Measurements from ENCODE around the gene DGKG. TPM values are rescaled to one million over a fixed set of nuclear protein-coding genes. Genes with fewer than 3 reads are reported as not detected.

DGKG gene
- total RNA-seq, 1 donor from 2014 or later, result 0.71 TPM

- intact Hi-C loops (cut with micrococcal nuclease), result no loop called here
These were observed 41.0 kb downstream of the DGKG start for GRCh38 chr3:186320862-186321568.

- intact Hi-C loops (cut with micrococcal nuclease), result no loop called here
These were observed 42.1 kb downstream of the DGKG start for GRCh38 chr3:186319945-186320344.

GRCh38 chr3:186318135-186318534 is 43.9 kb downstream of the DGKG start:
- intact Hi-C loops (cut with micrococcal nuclease), result no loop called here

GRCh38 chr3:186317478-186317877 is 44.6 kb downstream of the DGKG start:
- intact Hi-C loops (cut with micrococcal nuclease), result no loop called here

- intact Hi-C loops (cut with micrococcal nuclease), result no loop called here
These were observed 45.3 kb downstream of the DGKG start for GRCh38 chr3:186316666-186317260.

- intact Hi-C loops (cut with micrococcal nuclease), result no loop called here
These were observed 46.3 kb downstream of the DGKG start for GRCh38 chr3:186315581-186316354.

GRCh38 chr3:186314896-186315295 is 47.1 kb downstream of the DGKG start:
- intact Hi-C loops (cut with micrococcal nuclease), result no loop called here

- intact Hi-C loops (cut with micrococcal nuclease), result no loop called here
These were observed 50.6 kb downstream of the DGKG start for GRCh38 chr3:186311441-186311840.

GRCh38 chr3:186308549-186308948 is 53.5 kb downstream of the DGKG start:
- intact Hi-C loops (cut with micrococcal nuclease), result no loop called here

GRCh38 chr3:186307594-186308221 is 54.3 kb downstream of the DGKG start:
- intact Hi-C loops (cut with micrococcal nuclease), result no loop called here

GRCh38 chr3:186305286-186305685 is 56.7 kb downstream of the DGKG start:
- intact Hi-C loops (cut with micrococcal nuclease), result no loop called here

GRCh38 chr3:186303965-186304364 is 58.1 kb downstream of the DGKG start:
- intact Hi-C loops (cut with micrococcal nuclease), result no loop called here

GRCh38 chr3:186299327-186299726 is 62.7 kb downstream of the DGKG start:
- intact Hi-C loops (cut with micrococcal nuclease), result no loop called here

GRCh38 chr3:186298876-186299275 is 63.2 kb downstream of the DGKG start:
- intact Hi-C loops (cut with micrococcal nuclease), result no loop called here

GRCh38 chr3:186290796-186291195 is 71.2 kb downstream of the DGKG start:
- intact Hi-C loops (cut with micrococcal nuclease), result no loop called here

GRCh38 chr3:186287711-186288110 is 74.3 kb downstream of the DGKG start:
- intact Hi-C loops (cut with micrococcal nuclease), result no loop called here

- intact Hi-C loops (cut with micrococcal nuclease), result no loop called here
These were observed 75.9 kb downstream of the DGKG start for GRCh38 chr3:186286114-186286513.

GRCh38 chr3:186284661-186285060 is 77.4 kb downstream of the DGKG start:
- intact Hi-C loops (cut with micrococcal nuclease), result no loop called here

- intact Hi-C loops (cut with micrococcal nuclease), result no loop called here
These were observed 77.7 kb downstream of the DGKG start for GRCh38 chr3:186284349-186284652.

GRCh38 chr3:186283651-186284348 is 78.2 kb downstream of the DGKG start:
- intact Hi-C loops (cut with micrococcal nuclease), result no loop called here

- intact Hi-C loops (cut with micrococcal nuclease), result no loop called here
These were observed 78.9 kb downstream of the DGKG start for GRCh38 chr3:186283096-186283495.

GRCh38 chr3:186281176-186281575 is 80.9 kb downstream of the DGKG start:
- intact Hi-C loops (cut with micrococcal nuclease), result no loop called here

All from T-helper 1 cell treated with Interleukin-12 subunit alpha and Interleukin-12 subunit beta and Interleukin-4 antibody, amounts not matched to agents 30 ng/mL and 1 ng/mL, for 36 hours (primary cell).